Endothelial cell of umbilical vein (primary cell): ENCODE data around the gene KIAA1671. TPM values are rescaled to one million over a fixed set of nuclear protein-coding genes. Genes with fewer than 3 reads are reported as not detected.

Source experiments
- BruUV-seq: library from RNA; stranded (reverse); fragments of 400-500 nt; replicated peaks from 2 replicates; lab custom pipeline; 2021; lab: Mats Ljungman, UMichigan
- CTCF ChIA-PET: fragments of 300-600, 350-600 bp; sonication (Branson Sonifier 250); formaldehyde crosslinking; loops from one replicate; lab custom pipeline; 2021; ENCODE audit warnings: antibody characterized with exemption, inconsistent platforms; lab: Charles Lee
- POLR2A ChIA-PET: fragments of 300-600, 350-600 bp; sonication (Branson Sonifier 250); formaldehyde crosslinking; loops from one replicate; lab custom pipeline; 2021; ENCODE audit warnings: antibody characterized with exemption, inconsistent platforms; lab: Charles Lee
- DNase-seq: peaks from one replicate; pipeline ENCODE4 v3.0.0-alpha.2; 2011; ENCODE audit warnings: low read depth, low spot score
- FAIRE-seq: peaks from 2 replicates; lab custom pipeline; 2011; peaks lifted over from hg19 to GRCh38; lab: Jason Lieb, UNC
- H2AFZ ChIP-seq: 2 replicates; pipeline ENCODE4 v1.6.0; 2012; ENCODE audit warnings: low read depth, low read length, control low read depth, inconsistent platforms
- H3K27ac ChIP-seq: 2 replicates; pipeline ENCODE4 v1.5.1; 2011; ENCODE audit warnings: low read depth, mild to moderate bottlenecking, control low read depth, low read length, moderate library complexity; ENCODE audit not compliant: insufficient read depth
- H3K27me3 ChIP-seq, 2 experiments: 2 replicates each; pipeline versions ENCODE4 v1.6.0 to v1.6.1; 2011; ENCODE audit warnings: low read length in 2 of 2, mixed read lengths in 1 of 2; ENCODE audit not compliant: control insufficient read depth in 2 of 2, insufficient read depth in 2 of 2
- H3K36me3 ChIP-seq, 2 experiments: 2 replicates in 1 of 2; 3 replicates in 1 of 2; pipeline ENCODE4 v1.5.1; 2011; ENCODE audit warnings: low read length in 2 of 2, mild to moderate bottlenecking in 1 of 2, moderate library complexity in 1 of 2; ENCODE audit not compliant: control insufficient read depth in 2 of 2, insufficient read depth in 2 of 2; ENCODE audit errors: extremely low read depth in 1 of 2
- H3K4me1 ChIP-seq: 3 replicates; pipeline ENCODE4 v1.5.1; 2011; ENCODE audit warnings: mild to moderate bottlenecking, low read length; ENCODE audit not compliant: control insufficient read depth, insufficient read depth; ENCODE audit errors: extremely low read depth
- H3K4me2 ChIP-seq: 2 replicates; pipeline ENCODE4 v1.6.1; 2011; ENCODE audit warnings: low read length, control low read depth, mixed read lengths; ENCODE audit not compliant: insufficient read depth
- H3K4me3 ChIP-seq, 3 experiments: fragments of 200-600 bp in 1 of 3; sonication (generic), shearing (Covaris generic) in 1 of 3; replicated peaks in 1 of 3; 2 replicates each; pipeline ENCODE4 v1.5.1; 2011 to 2016; ENCODE audit warnings: control low read depth in 3 of 3, low read length in 3 of 3, mild to moderate bottlenecking in 2 of 3, inconsistent platforms in 1 of 3, low read depth in 1 of 3, moderate library complexity in 1 of 3; ENCODE audit not compliant: insufficient read depth in 1 of 3
- H3K79me2 ChIP-seq: 2 replicates; pipeline ENCODE4 v1.6.0; 2012; ENCODE audit warnings: low read length, inconsistent platforms; ENCODE audit not compliant: control insufficient read depth, insufficient read depth
- H3K9ac ChIP-seq: replicated peaks from 2 replicates; pipeline ENCODE3; 2011; ENCODE audit warnings: low read length, control low read depth; ENCODE audit not compliant: insufficient read depth; ENCODE audit errors: extremely low read depth
- H3K9me1 ChIP-seq: replicated peaks from 3 replicates; pipeline ENCODE4 v1.6.0; 2011; ENCODE audit warnings: mild to moderate bottlenecking, low read length; ENCODE audit not compliant: control insufficient read depth, insufficient read depth; ENCODE audit errors: extremely low read depth
- H3K9me3 ChIP-seq: replicated peaks from 2 replicates; pipeline ENCODE4 v1.5.1; 2012; ENCODE audit warnings: low read length, inconsistent platforms; ENCODE audit not compliant: control insufficient read depth, insufficient read depth
- H4K20me1 ChIP-seq: replicated peaks from 2 replicates; pipeline ENCODE3; 2011; ENCODE audit warnings: mild to moderate bottlenecking, low read length; ENCODE audit not compliant: control insufficient read depth, insufficient read depth; ENCODE audit errors: extremely low read depth
- CTCF ChIP-seq, 2 donors: IDR thresholded peaks; 1 replicate in 1 of 2; 2 replicates in 1 of 2; pipeline ENCODE4 v1.5.1; 2011; ENCODE audit warnings: low read length in 2 of 2, mild to moderate bottlenecking in 2 of 2, moderate library complexity in 2 of 2, control low read depth in 1 of 2, inconsistent platforms in 1 of 2, low read depth in 1 of 2; ENCODE audit not compliant: insufficient read depth in 1 of 2; ENCODE audit errors: extremely low read depth in 1 of 2
- EZH2 ChIP-seq: IDR thresholded peaks from 2 replicates; pipeline ENCODE4 v1.6.1; 2012; ENCODE audit warnings: borderline replicate concordance, low read depth, mild to moderate bottlenecking, moderate library complexity, low read length, inconsistent platforms; ENCODE audit not compliant: severe bottlenecking
- FOS ChIP-seq: IDR thresholded peaks from 2 replicates; pipeline ENCODE4 v1.6.1; 2011; ENCODE audit warnings: mild to moderate bottlenecking, low read length, moderate library complexity, borderline replicate concordance; ENCODE audit not compliant: insufficient read depth
- GATA2 ChIP-seq: IDR thresholded peaks from 2 replicates; pipeline ENCODE4 v1.7.0; 2011; ENCODE audit warnings: low read depth, mild to moderate bottlenecking, moderate library complexity, mixed read lengths, low read length; ENCODE audit not compliant: insufficient read length, insufficient read depth
- JUN ChIP-seq: IDR thresholded peaks from 2 replicates; pipeline ENCODE4 v1.6.1; 2011; ENCODE audit warnings: borderline replicate concordance, low read depth; ENCODE audit not compliant: insufficient read length, insufficient read depth
- MAX ChIP-seq: IDR thresholded peaks from 2 replicates; pipeline ENCODE4 v1.6.1; 2011; ENCODE audit not compliant: insufficient read depth, insufficient read length
- MYC ChIP-seq: IDR thresholded peaks from one replicate; pipeline ENCODE4 v1.6.1; 2011; ENCODE audit warnings: mild to moderate bottlenecking, low read depth, low read length
- POLR2A ChIP-seq: IDR thresholded peaks from 2 replicates; pipeline ENCODE4 v1.6.1; 2012; ENCODE audit warnings: low read depth, mild to moderate bottlenecking, control low read depth, low read length
- POLR2AphosphoS5 ChIP-seq: IDR thresholded peaks from 2 replicates; pipeline ENCODE4 v1.6.1; 2012; ENCODE audit warnings: low read depth, mild to moderate bottlenecking, control low read depth, low read length, moderate library complexity; ENCODE audit not compliant: insufficient read depth
- dilution Hi-C: fragments of 300-500 bp; cut with MboI; formaldehyde crosslinking; loops from one replicate; pipeline ENCODE4 v1.15.0; 2019; ENCODE audit warnings: low sequenced_read_pairs; ENCODE audit not compliant: extremely low pct_ligation_motif_present
- intact Hi-C: fragments of 100-400 bp; cut with micrococcal nuclease; formaldehyde crosslinking; loops from one replicate; pipeline ENCODE4 v1.10.0; 2022
- polyA plus RNA-seq, 4 experiments: library from polyadenylated mRNA; depleted of rRNA in 3 of 4; stranded (reverse) in 3 of 4; unstranded in 1 of 4; fragments of >200 nt; gene quantifications; 2 replicates each; pipeline versions ENCODE4 v1.2.1 to v1.2.3, GENCODE V29; 2011 to 2012; ENCODE audit warnings: missing spikeins in 1 of 4
- total RNA-seq: library from RNA; stranded (reverse); gene quantifications from 2 replicates; pipeline ENCODE4 v1.2.3, GENCODE V29; 2021

KIAA1671 gene
- total and polyA plus RNA-seq, 2 donors (not counting 3 experiments of a cell fraction or from before 2014, with no cell fraction given): 23.1 to 85.1 TPM

GRCh38 chr22:24954856-24955255 lies 2.3 kb downstream of the KIAA1671 start:
- H3K4me3 ChIP-seq: no peak overlapping the region
- dilution Hi-C loops: no loop called here
- H3K4me1 ChIP-seq: peaks cover 9% of the 10 kb centered on the region
- no peak for DNase-seq
- TF ChIP-seq MAX (no peak), EZH2 (no peak), MYC (no peak), FOS (no peak), JUN (no peak), CTCF (IDR thresholded peaks at IDR 0.05; ENCODE audit: extremely low read depth in 1 of 2, insufficient read depth in 1 of 2, low read depth in 1 of 2, low read length in 2 of 2) (no peak), POLR2A (no peak), GATA2 (no peak), POLR2AphosphoS5 (no peak)
- H3K9me3 ChIP-seq: no peaks in the 10 kb centered on the region
- H3K27ac ChIP-seq: no peak overlapping the region
- no peak overlapping the region for H3K4me2 ChIP-seq
- no peaks in the 10 kb centered on the region for H3K27me3 ChIP-seq
- no peak overlapping the region for H2AFZ ChIP-seq
- intact Hi-C loops: loop anchor here (2.0 to 5.0 kb wide), 2 partner anchors 14 to 157 kb away; no protein-coding TSS in a partner anchor
- no peak for FAIRE-seq
- H3K9ac ChIP-seq: no peak overlapping the region
- BruUV-seq: no TSS peak
- H3K79me2 ChIP-seq: peaks cover 44% of the 10 kb centered on the region
- no peaks in the 10 kb centered on the region for H3K36me3 ChIP-seq
- CTCF ChIA-PET: interaction anchor here (1.5 to 19.2 kb wide), 7 partner anchors 15 to 98 kb away, joined by 4 to 378 read pairs (median 8); no protein-coding TSS in a partner anchor
- H4K20me1 ChIP-seq: no peaks in the 10 kb centered on the region
- POLR2A ChIA-PET: no interaction called here
- no peaks in the 10 kb centered on the region for H3K9me1 ChIP-seq
